SU-DHL-6 (cell line): Measurements from ENCODE around the gene U2AF1L4.

ENCODE experiments used
- H2AFZ ChIP-seq: fragments of 200-600 bp; sonication (generic); 2 replicates; pipeline ENCODE4 v1.6.1; 2014; ENCODE audit warnings: low read depth, mild to moderate bottlenecking, moderate library complexity, mixed read lengths, antibody characterized with exemption, low read length; ENCODE audit not compliant: severe bottlenecking
- H3F3A ChIP-seq: fragments of 200-600 bp; shearing (Covaris generic); 2 replicates; pipeline ENCODE4 v1.6.0; 2016; ENCODE audit warnings: antibody characterized with exemption, mild to moderate bottlenecking; ENCODE audit not compliant: insufficient read depth
- H3K27ac ChIP-seq: fragments of 200-600 bp; sonication (generic); 2 replicates; pipeline ENCODE4 v1.5.1; 2016; ENCODE audit warnings: low read depth, mild to moderate bottlenecking, low read length, moderate library complexity, mixed read lengths
- H3K27me3 ChIP-seq: fragments of 200-600 bp; sonication (generic), shearing (Covaris generic); 2 replicates; pipeline ENCODE4 v1.6.0; 2014; ENCODE audit warnings: mild to moderate bottlenecking, low read length
- H3K36me3 ChIP-seq: fragments of 200-600 bp; sonication (generic); 2 replicates; pipeline ENCODE4 v1.6.1; 2014; ENCODE audit warnings: mild to moderate bottlenecking, low read length, mixed read lengths
- H3K4me2 ChIP-seq: fragments of 300-600, 200-600 bp; shearing (Covaris generic), sonication (generic); 2 replicates; pipeline ENCODE4 v1.6.0; 2014; ENCODE audit warnings: low read length, low read depth, mild to moderate bottlenecking; ENCODE audit not compliant: poor library complexity, severe bottlenecking
- H3K4me3 ChIP-seq: fragments of 200-600 bp; sonication (generic); 2 replicates; pipeline ENCODE4 v1.5.1; 2014; ENCODE audit warnings: antibody characterized with exemption, low read length, mild to moderate bottlenecking, mixed read lengths; ENCODE audit not compliant: insufficient read depth, poor library complexity, severe bottlenecking
- H3K79me2 ChIP-seq: fragments of 200-600 bp; sonication (generic); 2 replicates; pipeline ENCODE4 v1.6.1; 2014; ENCODE audit warnings: mild to moderate bottlenecking, low read length, moderate library complexity; ENCODE audit not compliant: insufficient read depth
- H3K9ac ChIP-seq: fragments of 200-600 bp; sonication (generic); 2 replicates; pipeline ENCODE4 v1.7.0; 2014; ENCODE audit warnings: mild to moderate bottlenecking, low read length
- H3K9me2 ChIP-seq: fragments of 200-600 bp; sonication (generic); replicated peaks from 2 replicates; pipeline ENCODE4 v1.6.1; 2014; ENCODE audit warnings: low read length; ENCODE audit not compliant: insufficient read depth
- H3K9me3 ChIP-seq: fragments of 200-600 bp; sonication (generic); 2 replicates; pipeline ENCODE4 v1.6.1; 2014; ENCODE audit warnings: low read length, mixed read lengths; ENCODE audit not compliant: insufficient read depth
- H4K20me1 ChIP-seq: fragments of 200-600 bp; sonication (generic); 2 replicates; pipeline ENCODE4 v1.6.1; 2014; ENCODE audit warnings: low read depth, mild to moderate bottlenecking, antibody characterized with exemption, low read length, moderate library complexity, mixed read lengths
- CTCF ChIP-seq: fragments of 200-600 bp; sonication (generic); IDR thresholded peaks from one replicate; pipeline ENCODE4 v1.5.1; 2017; ENCODE audit warnings: antibody characterized with exemption, mild to moderate bottlenecking, low read length, moderate library complexity; ENCODE audit not compliant: insufficient read depth, poor library complexity, severe bottlenecking
- EZH2phosphoT487 ChIP-seq: fragments of 200-600 bp; sonication (generic), shearing (Covaris generic); conservative IDR thresholded peaks from 2 replicates; pipeline ENCODE4 v1.6.1; 2018; ENCODE audit warnings: mild to moderate bottlenecking, antibody characterized with exemption, low read length, moderate library complexity, mixed read lengths

The U2AF1L4 gene

GRCh38 chr19:35752746-35753350, 7.6 kb upstream of the U2AF1L4 start:
- no peaks in the 10 kb centered on the region for H3F3A ChIP-seq
- H3K27me3 ChIP-seq = no peaks in the 10 kb centered on the region
- H4K20me1 ChIP-seq = no peaks in the 10 kb centered on the region
- no peak for TF ChIP-seq CTCF
- no peak for TF ChIP-seq EZH2phosphoT487
- no peak overlapping the region for H2AFZ ChIP-seq
- H3K36me3 ChIP-seq = no peaks in the 10 kb centered on the region
- no peaks in the 10 kb centered on the region for H3K9me3 ChIP-seq
- peaks cover 4% of the 10 kb centered on the region for H3K79me2 ChIP-seq
- no peak overlapping the region for H3K4me2 ChIP-seq
- H3K27ac ChIP-seq = no peak overlapping the region
- H3K4me3 ChIP-seq = no peak overlapping the region
- H3K9ac ChIP-seq = no peak overlapping the region
- H3K9me2 ChIP-seq = no peaks in the 10 kb centered on the region

- Histone ChIP-seq H3K9me2 (no peaks in the 10 kb centered on the region), H3K4me3 (no peak overlapping the region), H3K27ac (no peak overlapping the region), H3F3A (peaks cover 1% of the 10 kb centered on the region; the same call in 1 of the 2 replicates), H3K36me3 (no peaks in the 10 kb centered on the region), H4K20me1 (no peaks in the 10 kb centered on the region), H3K9me3 (no peaks in the 10 kb centered on the region), H2AFZ (no peak overlapping the region), H3K4me2 (no peak overlapping the region), H3K27me3 (no peaks in the 10 kb centered on the region), H3K79me2 (peaks cover 4% of the 10 kb centered on the region), H3K9ac (no peak overlapping the region)
- TF ChIP-seq CTCF = no peak
- no peak for TF ChIP-seq EZH2phosphoT487
These were observed 6.9 kb upstream of the U2AF1L4 start for GRCh38 chr19:35751839-35752745.

GRCh38 chr19:35750167-35750566, 4.9 kb upstream of the U2AF1L4 start:
- Histone ChIP-seq H3K9me2 (no peaks in the 10 kb centered on the region), H3K27ac (no peak overlapping the region), H4K20me1 (no peaks in the 10 kb centered on the region), H2AFZ (no peak overlapping the region), H3K27me3 (no peaks in the 10 kb centered on the region), H3K4me2 (no peak overlapping the region), H3K9ac (no peak overlapping the region; the same call in 1 of the 2 replicates), H3K4me3 (no peak overlapping the region), H3K36me3 (no peaks in the 10 kb centered on the region), H3F3A (peaks cover 6% of the 10 kb centered on the region; the same call in 1 of the 2 replicates), H3K9me3 (no peaks in the 10 kb centered on the region), H3K79me2 (peaks cover 11% of the 10 kb centered on the region)
- TF ChIP-seq CTCF = no peak
- no peak for TF ChIP-seq EZH2phosphoT487
